G401.6 (cell line): ENCODE measurements around the gene MS4A6A.

Experiments used
- FAIRE-seq: peaks from 2 replicates; lab custom pipeline; 2012; peaks lifted over from hg19 to GRCh38; lab: Jason Lieb, UNC

MS4A6A gene

DNA sequence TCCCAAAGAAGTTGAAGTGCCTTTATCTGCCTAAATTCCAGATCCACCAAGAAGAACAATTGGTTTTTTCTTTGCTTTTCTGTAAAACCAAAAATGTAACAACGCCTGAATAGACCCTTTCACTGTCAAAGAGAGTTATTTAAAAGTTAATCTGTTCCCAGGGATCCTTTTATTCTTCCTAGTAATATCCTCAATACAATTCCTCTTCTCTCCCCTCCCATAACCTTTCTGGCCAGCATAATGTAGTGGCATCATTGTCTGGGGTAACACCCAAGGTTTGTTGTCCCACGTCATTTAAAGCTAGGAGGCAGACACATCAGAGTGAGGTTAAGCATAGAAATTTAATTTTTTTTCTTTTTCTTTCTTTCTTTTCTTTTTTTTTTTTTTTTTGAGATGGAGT, 54.5 kb downstream of the MS4A6A start:
- FAIRE-seq, result no peak

DNA sequence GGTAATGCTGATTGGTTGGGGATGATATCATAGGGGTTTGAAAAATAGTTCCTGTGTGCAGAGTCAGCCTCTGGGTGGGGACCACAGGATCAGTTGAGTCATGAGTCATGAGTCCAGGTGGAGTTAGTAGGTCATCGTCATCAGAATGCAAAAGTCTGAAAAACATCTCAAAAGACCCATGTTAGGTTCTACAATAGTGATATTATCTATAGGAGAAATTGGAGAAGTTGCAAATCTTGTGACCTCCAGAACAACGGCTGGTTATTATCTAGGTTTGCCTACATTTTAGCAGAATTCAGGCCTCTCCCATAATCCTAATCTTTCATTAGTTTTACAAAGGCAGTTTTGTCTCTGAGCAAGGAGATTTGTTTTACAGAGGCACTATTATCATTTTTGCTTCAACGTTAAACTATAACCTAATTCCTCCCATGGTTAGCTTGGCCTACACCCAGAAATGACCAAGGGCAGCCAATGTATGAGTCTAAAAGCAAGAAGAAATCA, 55.5 kb downstream of the MS4A6A start:
- FAIRE-seq, result no peak

DNA sequence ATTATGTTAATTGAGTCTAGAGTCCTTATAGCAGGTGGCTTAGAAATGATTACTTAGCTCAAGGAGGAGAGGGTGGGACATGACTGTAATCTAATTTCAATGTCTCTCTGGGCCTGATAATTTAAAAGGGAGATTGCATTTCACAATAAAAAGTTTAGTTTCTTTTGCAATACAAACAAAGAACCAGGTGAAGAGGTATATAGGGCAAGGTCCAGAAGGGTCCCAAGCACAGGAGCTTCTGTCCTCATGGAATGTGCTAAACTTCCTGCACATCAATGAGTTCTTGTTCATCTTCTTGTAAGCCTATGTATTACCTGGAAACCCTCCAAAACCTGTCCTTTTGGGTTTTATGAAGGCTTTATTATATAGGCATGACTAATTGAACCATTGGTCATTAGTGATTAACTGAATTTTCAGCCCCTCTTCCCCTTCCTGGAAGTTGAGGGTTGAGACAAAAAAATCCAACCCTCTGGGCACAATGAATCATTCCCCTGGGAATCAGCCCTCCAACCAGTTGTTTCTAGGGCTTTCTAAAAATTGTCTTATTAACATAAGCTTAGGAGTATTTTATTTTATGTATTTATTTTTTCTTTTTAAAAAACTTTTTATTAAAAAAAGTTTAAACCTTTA, 56.8 kb downstream of the MS4A6A start:
- FAIRE-seq, result no peak

DNA sequence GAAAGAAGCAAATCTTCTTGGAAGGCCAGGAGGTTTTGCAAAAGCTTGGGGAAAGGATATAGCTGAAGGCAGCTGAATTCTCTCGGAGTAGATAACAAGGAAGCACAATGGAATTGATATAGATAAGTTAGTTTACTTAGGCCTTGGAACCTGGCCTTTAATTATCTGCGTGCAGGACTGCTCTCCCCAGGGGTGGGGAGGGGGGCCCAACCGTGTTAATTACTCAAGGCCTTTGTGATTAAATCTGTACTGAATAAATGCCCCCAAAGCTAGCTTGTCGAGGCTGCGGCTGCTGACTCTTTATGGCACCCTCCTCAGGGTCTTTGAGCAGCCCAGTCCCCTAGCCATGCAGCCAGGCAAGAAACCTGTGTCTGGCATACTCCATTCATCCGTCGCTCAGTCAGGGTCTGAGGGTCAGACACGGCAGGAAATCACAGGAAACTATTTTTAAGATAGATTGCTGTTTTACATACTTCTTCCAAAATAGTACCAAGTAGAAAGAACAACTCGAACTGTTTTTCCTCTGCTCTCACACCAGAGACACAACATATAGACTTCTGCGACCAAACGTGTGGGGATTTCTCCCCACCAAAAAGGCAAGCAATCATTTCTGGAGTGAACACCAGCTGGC, 58.0 kb downstream of the MS4A6A start:
- no peak for FAIRE-seq
